Measurements from ENCODE around the gene GPC3.
"Not testable (repeated sequence)": the region's sequence is repeated elsewhere in the genome, so short reads cannot be mapped to it uniquely, and the experiment has no call there.

The GPC3 gene

GRCh38 chrX:133994576-133994975, 9.2 kb upstream of the GPC3 start:
- no peak for TF ChIP-seq CTCF (conservative IDR thresholded peaks at IDR 0.05; ENCODE audit: low read length)
- DNase-seq (ENCODE audit: low read depth), result no peak
- H3K4me3 ChIP-seq (ENCODE audit: low read length), result no peak overlapping the region

- no peak overlapping the region for H3K4me3 ChIP-seq (ENCODE audit: low read length)
- no peak for DNase-seq (ENCODE audit: low read depth)
- no peak for TF ChIP-seq CTCF (conservative IDR thresholded peaks at IDR 0.05; ENCODE audit: low read length)
Observed at GRCh38 chrX:133992882-133993281, 7.5 kb upstream of the GPC3 start.

- no peak overlapping the region for H3K4me3 ChIP-seq (ENCODE audit: low read length)
- no peak for DNase-seq (ENCODE audit: low read depth)
- no peak for TF ChIP-seq CTCF (conservative IDR thresholded peaks at IDR 0.05; ENCODE audit: low read length)
Observed at GRCh38 chrX:133991814-133992213, 6.4 kb upstream of the GPC3 start.

- DNase-seq (ENCODE audit: low read depth); H3K4me3 ChIP-seq (ENCODE audit: low read length): not testable (repeated sequence)
Observed at GRCh38 chrX:133991057-133991456, 5.7 kb upstream of the GPC3 start.

GRCh38 chrX:133989993-133990392, 4.6 kb upstream of the GPC3 start:
- no peak for TF ChIP-seq CTCF (conservative IDR thresholded peaks at IDR 0.05; ENCODE audit: low read length)
- H3K4me3 ChIP-seq (ENCODE audit: low read length), result no peak overlapping the region
- no peak for DNase-seq (ENCODE audit: low read depth)

- DNase-seq (ENCODE audit: low read depth), result no peak
- no peak overlapping the region for H3K4me3 ChIP-seq (ENCODE audit: low read length)
- no peak for TF ChIP-seq CTCF (conservative IDR thresholded peaks at IDR 0.05; ENCODE audit: low read length)
Observed at GRCh38 chrX:133989490-133989889, 4.1 kb upstream of the GPC3 start.

- no peak overlapping the region for H3K4me3 ChIP-seq (ENCODE audit: low read length)
- TF ChIP-seq CTCF (conservative IDR thresholded peaks at IDR 0.05; ENCODE audit: low read length), result no peak
- no peak for DNase-seq (ENCODE audit: low read depth)
Observed at GRCh38 chrX:133988010-133988409, 2.6 kb upstream of the GPC3 start.

- no peak overlapping the region for H3K4me3 ChIP-seq (ENCODE audit: low read length)
- DNase-seq (ENCODE audit: low read depth), result no peak
- TF ChIP-seq CTCF (conservative IDR thresholded peaks at IDR 0.05; ENCODE audit: low read length), result no peak
Observed at GRCh38 chrX:133987188-133987587, 1.8 kb upstream of the GPC3 start.
